IPS-15b (cell line): ENCODE results near the gene ANKS3.
"Not testable (repeated sequence)": the region's sequence is repeated elsewhere in the genome, so short reads cannot be mapped to it uniquely, and the experiment has no call there.

Experiments
- H3K27me3 ChIP-seq: one replicate; pipeline ENCODE4 v1.6.1; 2013; ENCODE audit warnings: low read length; ENCODE audit not compliant: control insufficient read depth, insufficient read depth
- H3K36me3 ChIP-seq: one replicate; pipeline ENCODE4 v1.6.1; 2013; ENCODE audit warnings: low read length; ENCODE audit not compliant: control insufficient read depth, insufficient read depth
- H3K4me1 ChIP-seq: one replicate; pipeline ENCODE4 v1.6.1; 2013; ENCODE audit warnings: mild to moderate bottlenecking, low read length; ENCODE audit not compliant: control insufficient read depth, insufficient read depth
- H3K4me3 ChIP-seq: one replicate; pipeline ENCODE4 v1.5.1; 2013; ENCODE audit warnings: low read depth, low read length
- H3K9ac ChIP-seq: one replicate; pipeline ENCODE4 v1.6.1; 2013; ENCODE audit warnings: low read depth, mild to moderate bottlenecking, low read length
- H3K9me3 ChIP-seq: one replicate; pipeline ENCODE4 v1.6.1; 2013; ENCODE audit warnings: mild to moderate bottlenecking, low read length; ENCODE audit not compliant: control insufficient read depth, insufficient read depth

ANKS3 gene

DNA sequence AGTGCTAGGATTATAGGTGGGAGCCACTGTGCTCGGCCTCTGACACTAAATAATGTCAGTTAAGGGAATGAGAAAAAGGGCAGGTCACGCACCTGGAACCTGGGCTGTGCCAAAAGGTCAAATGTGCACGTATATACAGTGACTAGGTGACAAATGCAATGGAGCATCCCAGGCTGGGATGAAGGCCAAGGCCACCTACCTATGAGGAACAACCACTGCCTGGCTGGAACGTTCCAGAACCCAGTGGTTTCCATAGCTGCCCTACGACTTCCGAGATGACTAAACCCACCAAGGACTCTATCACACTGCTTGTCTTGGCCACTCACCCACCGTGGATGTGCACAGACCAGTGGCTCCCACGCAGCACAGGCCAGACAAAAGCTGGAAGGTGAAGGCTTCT is 16.8 kb upstream of the ANKS3 start:
- Histone ChIP-seq H3K4me1 (no peaks in the 10 kb centered on the region), H3K9ac (no peak overlapping the region), H3K4me3 (no peak overlapping the region), H3K36me3 (peaks cover 34% of the 10 kb centered on the region), H3K9me3 (no peaks in the 10 kb centered on the region), H3K27me3 (no peaks in the 10 kb centered on the region)

- H3K9ac ChIP-seq: no peak overlapping the region
- no peaks in the 10 kb centered on the region for H3K27me3 ChIP-seq
- no peaks in the 10 kb centered on the region for H3K9me3 ChIP-seq
- H3K4me3 ChIP-seq: no peak overlapping the region
- peaks cover 27% of the 10 kb centered on the region for H3K36me3 ChIP-seq
- H3K4me1 ChIP-seq: no peaks in the 10 kb centered on the region
Observed at GRCh38 chr16:4749700-4750257, 15.7 kb upstream of the ANKS3 start.

GRCh38 chr16:4748682-4749411 is 14.8 kb upstream of the ANKS3 start:
- Histone ChIP-seq H3K4me1 (no peaks in the 10 kb centered on the region), H3K9ac (no peak overlapping the region), H3K9me3 (no peaks in the 10 kb centered on the region), H3K36me3 (peaks cover 25% of the 10 kb centered on the region), H3K4me3 (no peak overlapping the region), H3K27me3 (no peaks in the 10 kb centered on the region)

- no peak overlapping the region for H3K4me3 ChIP-seq
- no peaks in the 10 kb centered on the region for H3K9me3 ChIP-seq
- peaks cover under 1% of the 10 kb centered on the region for H3K4me1 ChIP-seq
- no peak overlapping the region for H3K9ac ChIP-seq
- no peaks in the 10 kb centered on the region for H3K27me3 ChIP-seq
- H3K36me3 ChIP-seq: peaks cover 23% of the 10 kb centered on the region
Observed at GRCh38 chr16:4747906-4748681, 14.0 kb upstream of the ANKS3 start.

DNA sequence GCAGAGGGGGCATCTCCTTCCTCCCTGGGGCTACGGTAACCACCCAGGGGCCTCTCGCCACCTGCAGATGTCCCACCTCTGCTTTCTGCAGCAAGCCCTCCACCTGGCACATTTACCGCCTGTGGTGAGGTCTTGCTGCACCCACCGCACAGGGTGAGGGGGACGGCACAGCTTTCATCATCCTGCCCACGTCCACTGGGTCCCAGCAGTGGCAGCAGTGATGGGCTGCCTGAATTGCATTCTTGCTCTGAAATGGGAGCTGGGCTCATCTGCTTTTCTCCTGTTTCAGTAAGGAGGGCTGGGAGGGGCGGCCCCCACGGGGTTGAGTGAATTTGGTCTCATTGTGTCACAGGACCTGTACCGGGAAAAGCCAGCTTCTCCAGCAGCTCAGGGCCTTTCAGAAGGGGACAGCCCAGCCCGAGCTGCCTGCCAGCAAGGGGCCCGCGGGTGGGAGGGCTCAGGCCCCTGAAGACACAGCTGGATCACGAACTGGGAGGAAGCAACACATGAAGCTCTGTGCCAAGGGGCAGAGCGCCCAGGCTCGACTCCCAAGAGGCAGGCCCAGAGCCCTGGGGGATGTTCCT is 13.0 kb upstream of the ANKS3 start:
- no peak overlapping the region for H3K9ac ChIP-seq
- no peaks in the 10 kb centered on the region for H3K27me3 ChIP-seq
- H3K4me1 ChIP-seq: peaks cover 6% of the 10 kb centered on the region
- H3K9me3 ChIP-seq: no peaks in the 10 kb centered on the region
- no peak overlapping the region for H3K4me3 ChIP-seq
- H3K36me3 ChIP-seq: peaks cover 13% of the 10 kb centered on the region

- Histone ChIP-seq H3K9me3 (no peaks in the 10 kb centered on the region), H3K4me1 (peaks cover 6% of the 10 kb centered on the region), H3K27me3 (no peaks in the 10 kb centered on the region), H3K9ac (no peak overlapping the region), H3K36me3 (peaks cover 5% of the 10 kb centered on the region), H3K4me3 (no peak overlapping the region)
Observed at GRCh38 chr16:4746215-4746614, 12.1 kb upstream of the ANKS3 start.

GRCh38 chr16:4745274-4745569 is 11.2 kb upstream of the ANKS3 start:
- no peaks in the 10 kb centered on the region for H3K27me3 ChIP-seq
- H3K36me3 ChIP-seq: no peaks in the 10 kb centered on the region
- no peak overlapping the region for H3K4me3 ChIP-seq
- H3K4me1 ChIP-seq: peaks cover 6% of the 10 kb centered on the region
- no peak overlapping the region for H3K9ac ChIP-seq
- no peaks in the 10 kb centered on the region for H3K9me3 ChIP-seq

DNA sequence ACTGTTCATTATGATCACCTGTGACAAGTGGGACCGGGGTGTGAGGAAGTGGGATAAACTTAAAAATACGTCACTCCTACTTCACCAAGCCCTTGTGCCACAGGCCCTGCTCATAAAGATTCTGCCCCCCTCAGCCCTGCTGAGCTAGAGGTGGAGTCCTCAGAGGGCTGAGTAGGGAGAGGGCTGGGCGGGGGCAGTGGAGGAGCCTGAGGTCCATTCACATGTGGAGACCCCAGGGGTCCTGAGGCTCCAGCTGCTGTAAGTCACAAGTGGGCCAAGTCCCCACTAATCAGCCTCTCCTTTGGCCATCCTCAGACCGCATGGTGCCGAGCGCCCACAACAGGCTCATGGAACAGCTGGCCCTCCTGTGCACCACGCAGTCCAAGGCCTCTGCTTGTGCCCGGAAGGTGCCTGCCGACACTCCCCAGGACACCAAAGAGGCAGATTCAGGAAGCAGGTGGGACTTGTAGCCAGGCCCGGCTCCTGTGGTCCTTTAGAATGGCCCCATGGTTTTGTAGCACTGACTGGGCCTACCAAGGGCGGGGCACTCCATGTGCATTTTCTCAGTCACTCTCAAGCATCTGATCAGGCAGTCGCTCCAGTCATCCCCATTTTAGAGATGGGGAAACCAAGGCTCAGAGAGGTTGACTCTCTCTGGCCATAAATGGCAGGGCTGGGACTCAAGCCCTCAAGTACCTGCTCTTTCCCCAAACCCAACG is 10.6 kb upstream of the ANKS3 start:
- H3K27me3 ChIP-seq: no peaks in the 10 kb centered on the region
- no peak overlapping the region for H3K9ac ChIP-seq
- no peaks in the 10 kb centered on the region for H3K36me3 ChIP-seq
- H3K4me1 ChIP-seq: peaks cover 6% of the 10 kb centered on the region
- no peak overlapping the region for H3K4me3 ChIP-seq
- no peaks in the 10 kb centered on the region for H3K9me3 ChIP-seq

DNA sequence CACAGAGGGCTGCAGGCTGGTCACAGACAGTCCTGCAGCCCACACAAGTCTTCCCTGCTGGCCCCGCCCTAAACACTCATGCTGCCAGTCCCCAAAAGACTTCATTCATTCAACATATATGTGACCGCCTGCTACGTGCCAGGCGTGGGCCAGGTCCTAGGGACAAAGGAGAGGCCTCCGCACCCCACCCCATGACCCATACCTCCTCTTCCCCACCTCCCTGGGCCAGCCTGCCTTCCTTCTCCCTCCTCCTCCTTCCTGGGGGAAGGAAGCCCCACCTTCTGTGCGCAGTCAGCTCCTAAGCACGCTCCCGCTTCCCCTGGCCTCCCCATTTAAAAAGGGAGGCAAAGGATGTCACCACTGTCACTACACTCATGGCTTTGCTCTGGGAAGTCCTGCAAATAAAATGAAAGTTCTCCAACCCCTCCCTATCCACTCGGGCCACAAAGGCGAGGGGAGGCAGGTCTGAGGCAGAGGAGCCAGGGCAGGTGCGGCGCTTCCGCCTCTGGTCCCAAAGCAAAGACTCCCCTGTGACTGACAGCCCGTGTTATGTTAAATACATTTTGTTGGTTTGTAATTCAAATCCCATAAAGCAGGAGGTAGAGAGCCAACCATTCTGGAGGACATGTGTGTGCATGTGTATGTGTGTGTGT is 9.3 kb upstream of the ANKS3 start:
- Histone ChIP-seq H3K9me3 (no peaks in the 10 kb centered on the region), H3K36me3 (no peaks in the 10 kb centered on the region), H3K4me3 (peak overlapping the region; percentile 32), H3K4me1 (peaks cover 6% of the 10 kb centered on the region), H3K9ac (peak overlapping the region; percentile 54), H3K27me3 (no peaks in the 10 kb centered on the region)

- H3K4me1 ChIP-seq, H3K36me3 ChIP-seq, H3K9ac ChIP-seq, H3K27me3 ChIP-seq, H3K9me3 ChIP-seq, H3K4me3 ChIP-seq: not testable (repeated sequence)
Observed at GRCh38 chr16:4738370-4738769, 4.3 kb upstream of the ANKS3 start.

DNA sequence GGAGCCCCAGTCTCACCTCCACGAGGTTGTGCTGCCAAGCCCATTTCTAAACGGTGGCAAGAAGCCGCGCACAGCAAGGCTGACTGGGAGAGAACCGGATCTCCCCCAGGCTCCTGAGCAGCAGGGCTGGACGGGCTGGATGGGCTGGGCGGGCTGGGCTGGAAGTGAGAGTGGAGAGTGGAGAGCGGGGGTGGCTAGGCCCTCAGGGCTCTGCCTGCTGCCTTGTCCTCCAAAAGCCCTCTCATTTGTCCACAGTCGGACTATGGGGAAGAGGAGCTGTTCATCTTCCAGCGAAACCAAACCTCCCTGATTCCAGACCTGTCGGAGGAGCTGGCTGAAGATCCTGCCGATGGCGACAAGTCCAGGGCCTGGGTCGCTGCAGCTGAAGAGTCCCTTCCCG is 3.5 kb upstream of the ANKS3 start:
- no peaks in the 10 kb centered on the region for H3K4me1 ChIP-seq
- no peak overlapping the region for H3K4me3 ChIP-seq
- no peaks in the 10 kb centered on the region for H3K9me3 ChIP-seq
- no peaks in the 10 kb centered on the region for H3K36me3 ChIP-seq
- no peak overlapping the region for H3K9ac ChIP-seq
- peaks cover 2% of the 10 kb centered on the region for H3K27me3 ChIP-seq
